Measurements from ENCODE around the gene TPPP2.

DNA sequence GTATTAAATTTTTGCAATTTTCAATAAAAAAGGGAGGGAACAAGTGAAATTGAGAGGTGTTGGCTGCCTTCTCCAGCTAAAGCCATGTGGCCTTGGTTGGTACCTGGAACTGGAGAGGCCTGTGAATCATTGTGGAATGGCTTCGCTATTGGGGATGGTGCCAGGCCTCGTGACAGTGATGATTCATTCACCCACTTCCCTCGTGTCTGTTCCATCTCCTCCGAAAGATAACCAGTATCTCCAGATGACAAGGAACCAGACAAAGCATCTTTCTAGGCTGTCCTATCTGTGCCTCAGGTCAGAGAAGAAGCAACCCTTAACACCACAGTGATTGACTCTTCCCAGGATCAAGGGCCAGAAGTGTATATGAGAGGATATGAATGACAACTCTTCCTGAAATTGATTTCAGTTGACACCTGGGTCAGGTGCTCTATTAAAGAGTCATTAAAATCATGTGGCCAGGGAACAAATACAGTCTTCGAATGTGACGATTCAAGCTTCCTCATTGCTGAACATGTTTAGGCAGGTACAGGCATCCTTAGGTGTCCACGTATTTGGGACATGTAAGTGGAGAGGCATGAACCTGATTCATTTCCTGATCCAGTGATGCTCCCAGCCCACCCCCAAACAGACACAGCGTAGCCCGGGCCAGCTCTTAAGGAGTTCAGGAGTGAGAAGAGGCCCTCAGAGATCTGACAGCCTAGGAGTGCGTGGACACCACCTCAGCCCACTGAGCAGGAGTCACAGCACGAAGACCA lies 11.8 kb downstream of the TPPP2 start, which contains the start of gene RNASE7:
- TF ChIP-seq, protein P1, sequence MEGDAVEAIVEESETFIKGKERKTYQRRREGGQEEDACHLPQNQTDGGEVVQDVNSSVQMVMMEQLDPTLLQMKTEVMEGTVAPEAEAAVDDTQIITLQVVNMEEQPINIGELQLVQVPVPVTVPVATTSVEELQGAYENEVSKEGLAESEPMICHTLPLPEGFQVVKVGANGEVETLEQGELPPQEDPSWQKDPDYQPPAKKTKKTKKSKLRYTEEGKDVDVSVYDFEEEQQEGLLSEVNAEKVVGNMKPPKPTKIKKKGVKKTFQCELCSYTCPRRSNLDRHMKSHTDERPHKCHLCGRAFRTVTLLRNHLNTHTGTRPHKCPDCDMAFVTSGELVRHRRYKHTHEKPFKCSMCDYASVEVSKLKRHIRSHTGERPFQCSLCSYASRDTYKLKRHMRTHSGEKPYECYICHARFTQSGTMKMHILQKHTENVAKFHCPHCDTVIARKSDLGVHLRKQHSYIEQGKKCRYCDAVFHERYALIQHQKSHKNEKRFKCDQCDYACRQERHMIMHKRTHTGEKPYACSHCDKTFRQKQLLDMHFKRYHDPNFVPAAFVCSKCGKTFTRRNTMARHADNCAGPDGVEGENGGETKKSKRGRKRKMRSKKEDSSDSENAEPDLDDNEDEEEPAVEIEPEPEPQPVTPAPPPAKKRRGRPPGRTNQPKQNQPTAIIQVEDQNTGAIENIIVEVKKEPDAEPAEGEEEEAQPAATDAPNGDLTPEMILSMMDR (IDR thresholded peaks at IDR 0.05), result no peak
- no peak for TF ChIP-seq POLR2A (IDR thresholded peaks at IDR 0.05)
